ENCODE results near the gene LHX3. TPM values are rescaled to one million over a fixed set of nuclear protein-coding genes. Genes with fewer than 3 reads are reported as not detected.

The LHX3 gene
- total and polyA plus RNA-seq, 2 of the 8 experiments (the other 6 are each of a cell fraction or from before 2014, with no cell fraction given), result 0.02 TPM; not detected in 1

DNA sequence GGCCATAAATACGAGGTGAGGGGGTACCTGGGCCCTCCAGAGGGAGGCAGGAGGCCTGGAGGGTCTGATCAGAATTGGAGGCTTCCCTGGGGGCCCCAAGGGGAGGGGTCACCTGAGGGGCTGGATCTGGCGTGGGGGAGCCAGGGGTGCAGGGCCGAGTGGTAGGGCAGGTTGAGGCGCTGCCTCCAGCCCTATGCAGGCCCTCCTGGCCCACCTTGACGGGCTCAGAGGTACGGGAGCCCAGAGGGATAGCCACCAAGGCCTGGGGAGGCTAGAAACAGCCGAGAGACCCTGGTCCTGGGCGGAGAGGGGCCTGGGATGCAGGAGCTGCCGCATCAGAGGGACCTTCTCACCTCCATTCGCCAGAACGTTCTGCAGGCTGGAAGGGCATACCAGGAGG lies 24.3 kb downstream of the LHX3 start:
- no peak overlapping the region for H3K56ac ChIP-seq (replicated peaks; ENCODE audit: insufficient read length, low read depth, low read length)
- H3K23ac ChIP-seq (ENCODE audit: insufficient read length), result no peak overlapping the region
- no peak overlapping the region for H3K4ac ChIP-seq (replicated peaks; ENCODE audit: insufficient read length, low read depth, low read length)
- peaks cover 0 to 2% of the 10 kb centered on the region in 2 experiments for H4K20me1 ChIP-seq (replicated peaks in 1 of 2; ENCODE audit: control insufficient read depth in 1 of 2, insufficient read depth in 2 of 2, low read length in 2 of 2)
- no peak overlapping the region for H3K4me2 ChIP-seq (ENCODE audit: insufficient read depth in 1 of 2, low read depth in 2 of 2, low read length in 2 of 2)
- CTCF ChIA-PET (ENCODE audit: partially characterized antibody), result interaction anchor here (8.0 kb wide), 1 partner anchor 10 kb away, joined by 62 read pairs; no protein-coding TSS in a partner anchor
- no peak overlapping the region for H2BK120ac ChIP-seq (replicated peaks; ENCODE audit: low read depth, low read length)
- H3K79me1 ChIP-seq (ENCODE audit: low read depth, low read length), result no peaks in the 10 kb centered on the region
- H3K27ac ChIP-seq (ENCODE audit: low read depth, low read length), result no peak overlapping the region
- 85% methylated on average over 10 of the region's 11 CpGs; no CpG with 5 or more reads in 1 of the 2 experiments for WGBS, 2 experiments (ENCODE audit: extremely low coverage in 1 of 2, insufficient coverage in 1 of 2, insufficient read length in 1 of 2, insufficient replicate concordance in 2 of 2, low coverage in 1 of 2, low lambda C conversion rate in 2 of 2, missing lambda C conversion rate in 1 of 2)
- H3K36me3 ChIP-seq (ENCODE audit: control insufficient read depth in 2 of 4, insufficient read depth in 4 of 4, low read length in 3 of 4), result no peaks in the 10 kb centered on the region
- no peak overlapping the region for H4K91ac ChIP-seq (replicated peaks; ENCODE audit: insufficient read length, low read length)
- H2BK15ac ChIP-seq (ENCODE audit: low read length), result no peak overlapping the region
- no peak overlapping the region for H4K5ac ChIP-seq (ENCODE audit: insufficient read length, low read depth, low read length)
- POLR2A ChIA-PET (ENCODE audit: partially characterized antibody), result no interaction called here
- H3K4me3 ChIP-seq (ENCODE audit: extremely low read depth in 1 of 4, insufficient read depth in 2 of 4, low read depth in 3 of 4, low read length in 4 of 4), result no peak overlapping the region
- H3K79me2 ChIP-seq (ENCODE audit: control insufficient read depth in 1 of 2, insufficient read depth in 2 of 2, low read length in 2 of 2), result no peaks in the 10 kb centered on the region
- no peaks in the 10 kb centered on the region for H3K23me2 ChIP-seq (ENCODE audit: low read depth, low read length)
- H3K18ac ChIP-seq (ENCODE audit: extremely low read depth, low read length), result no peak overlapping the region
- DNase-seq (ENCODE audit: low read depth in 1 of 2, low spot score in 2 of 2) (no peak), FAIRE-seq (no peak)
- H2BK20ac ChIP-seq (ENCODE audit: low read length), result no peak overlapping the region
- H3K14ac ChIP-seq (ENCODE audit: insufficient read length), result no peak overlapping the region
- H2AFZ ChIP-seq (ENCODE audit: low read length), result no peak overlapping the region
- no peak overlapping the region for H4K8ac ChIP-seq (ENCODE audit: extremely low read depth, insufficient read depth, low read length)
- H2BK12ac ChIP-seq (ENCODE audit: low read depth, low read length), result no peak overlapping the region
- no peak overlapping the region for H2BK5ac ChIP-seq (ENCODE audit: low read depth, low read length)
- H3K4me1 ChIP-seq (replicated peaks in 1 of 4; ENCODE audit: control insufficient read depth in 3 of 4, insufficient read depth in 4 of 4, low read length in 3 of 4), result peaks cover 0 to 10% (median 4%) of the 10 kb centered on the region in 4 experiments; a peak in 5 of 7 replicates
- no peaks in the 10 kb centered on the region for H3K9me3 ChIP-seq (ENCODE audit: insufficient read depth in 2 of 2, low read depth in 1 of 2, low read length in 1 of 2)
- no peak overlapping the region for H2AK5ac ChIP-seq (ENCODE audit: low read depth, low read length)
- H3K27me3 ChIP-seq (replicated peaks in 1 of 4; ENCODE audit: control insufficient read depth in 3 of 4, extremely low read depth in 1 of 4, insufficient read depth in 3 of 4, low read length in 3 of 4), result no peaks in the 10 kb centered on the region
- H3K9ac ChIP-seq (replicated peaks in 1 of 4; ENCODE audit: extremely low read depth in 1 of 4, low read depth in 3 of 4, low read length in 3 of 4), result no peak overlapping the region; a peak in 1 of 7 replicates
- TF ChIP-seq GABPA (IDR thresholded peaks at IDR 0.05; ENCODE audit: borderline replicate concordance, insufficient read depth, low read length) (no peak), FOSL1 (IDR thresholded peaks at IDR 0.05; ENCODE audit: insufficient read depth, low read depth, low read length) (no peak), CREB1 (IDR thresholded peaks at IDR 0.05) (no peak), GTF2F1 (IDR thresholded peaks at IDR 0.05; ENCODE audit: borderline replicate concordance, low read depth, low read length) (no peak), EZH2 (IDR thresholded peaks at IDR 0.05; ENCODE audit: low read depth, low read length, severe bottlenecking) (no peak), KDM4A (IDR thresholded peaks at IDR 0.05; ENCODE audit: low read depth, low read length, severe bottlenecking) (no peak)

Measured in H1 (cell line).